Psoas muscle (tissue), 8 donors: ENCODE data around the gene DEPDC4. TPM values are rescaled to one million over a fixed set of nuclear protein-coding genes. Genes with fewer than 3 reads are reported as not detected.

ENCODE experiments used
- ATAC-seq, 4 donors: fragments of 200-7000 bp; cut with Tn5 transposase; one replicate each; pipeline ENCODE4 v1.9.1; 2020; ENCODE audit warnings: moderate library complexity in 3 of 4, mild to moderate bottlenecking in 2 of 4
- DNase-seq, 2 donors: peaks; one replicate each; pipeline ENCODE4 v3.0.0-alpha.2; 2020
- H3K27ac ChIP-seq: fragments of 200-600 bp; one replicate; pipeline ENCODE4 v1.8.0; 2022
- H3K27me3 ChIP-seq, 3 donors: fragments of 200-600 bp in 1 of 3; one replicate each; pipeline versions ENCODE4 v1.6.1 to v1.8.0; 2013 to 2022; ENCODE audit warnings: low read length in 2 of 3, mild to moderate bottlenecking in 2 of 3, moderate library complexity in 1 of 3; ENCODE audit not compliant: insufficient read depth in 3 of 3
- H3K36me3 ChIP-seq, 2 donors: fragments of 200-600 bp in 1 of 2; one replicate each; pipeline versions ENCODE4 v1.6.1 to v1.8.0; 2013 to 2022; ENCODE audit warnings: low read depth in 1 of 2, mild to moderate bottlenecking in 1 of 2, moderate library complexity in 1 of 2; ENCODE audit not compliant: insufficient read depth in 1 of 2
- H3K4me1 ChIP-seq: fragments of 200-600 bp; one replicate; pipeline ENCODE4 v1.8.0; 2022
- H3K4me3 ChIP-seq: fragments of 200-600 bp; one replicate; pipeline ENCODE4 v1.8.0; 2022; ENCODE audit warnings: mild to moderate bottlenecking
- H3K9me3 ChIP-seq: fragments of 200-600 bp; one replicate; pipeline ENCODE4 v1.8.0; 2022
- WGBS, 3 donors: extraction: QIAGEN DNeasy Blood & Tissue Kit; methylation state at CpG; one replicate each; pipeline versions ENCODE4 v1.1.6 to v1.1.7; 2013; 5-methylcytosine and 5-hydroxymethylcytosine counted together
- intact Hi-C, 2 donors: fragments of 100-400 bp; cut with DNase I; formaldehyde crosslinking; loops; one replicate each; pipeline versions ENCODE4 v1.11.0 to v1.14.2; 2022
- polyA plus RNA-seq, 3 donors: library from polyadenylated mRNA; stranded (reverse); fragments of 200-250 nt; gene quantifications; one replicate each; pipeline ENCODE4 v1.2.3, GENCODE V29; 2013
- total RNA-seq, 4 donors: library from RNA; stranded (reverse); fragmentation: NEBNext Ultra II Directional in 2 of 4; extraction: Animal tissue kit (Norgen Biotek cat#: 25700) in 2 of 4; gene quantifications; one replicate each; pipeline versions ENCODE4 v1.2.1 to v1.2.4, GENCODE V29; 2021 to 2023
- TF ChIP-seq, protein P1 (sequence below): fragments of 200-600 bp; IDR thresholded peaks from one replicate; pipeline ENCODE4 v1.8.0; 2022; ENCODE audit warnings: antibody characterized with exemption
- donor health status: healthy with polysubstance abuse.
- donor health status: DM: no; HTN: no; CAD: no; lungs with moderate emphysema.
- donor health status: Bipolar disorder and iron deficiency.
- donor health status: healthy.
- donor health status: DM: yes; HTN: yes; CAD: no.
- donor health status: DM: no; HTN: no; CAD: no.
- donor health status: DM: no; HTN: no; CAD: no.
- donor health status: DM: yes; HTN: yes; CAD: no.

The DEPDC4 gene
- total and polyA plus RNA-seq, 7 donors: 0.14 to 1.4 (median 0.47) TPM; not detected in 2

DNA sequence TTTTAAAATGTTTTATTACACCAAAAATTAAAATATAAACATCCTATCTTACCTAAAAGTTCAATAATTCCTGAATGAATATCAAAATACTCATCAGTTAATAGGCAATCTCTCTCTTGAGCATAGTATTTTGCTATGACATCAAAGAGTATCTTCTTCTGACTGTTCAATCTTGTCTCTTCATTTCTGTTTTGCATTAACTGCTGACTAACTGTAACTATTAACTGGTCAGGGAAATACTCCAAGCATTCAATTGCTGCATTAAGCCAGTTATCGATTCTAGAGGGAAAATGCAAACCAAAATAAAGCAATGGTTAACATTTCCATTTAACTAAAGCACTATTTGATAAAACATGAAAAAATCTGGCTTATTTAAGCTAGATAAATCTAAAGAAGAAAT lies 13.4 kb downstream of the DEPDC4 start:
- WGBS, 3 donors: 96 to 98% (median 97%) methylated on average over 1 of the region's 1 CpG
- intact Hi-C loops: no loop called here
- Histone ChIP-seq H3K27me3 (no peaks in the 10 kb centered on the region), H3K27ac (no peak overlapping the region), H3K4me3 (no peak overlapping the region), H3K36me3 (no peaks in the 10 kb centered on the region), H3K9me3 (no peaks in the 10 kb centered on the region), H3K4me1 (no peaks in the 10 kb centered on the region)
- TF ChIP-seq, protein P1, sequence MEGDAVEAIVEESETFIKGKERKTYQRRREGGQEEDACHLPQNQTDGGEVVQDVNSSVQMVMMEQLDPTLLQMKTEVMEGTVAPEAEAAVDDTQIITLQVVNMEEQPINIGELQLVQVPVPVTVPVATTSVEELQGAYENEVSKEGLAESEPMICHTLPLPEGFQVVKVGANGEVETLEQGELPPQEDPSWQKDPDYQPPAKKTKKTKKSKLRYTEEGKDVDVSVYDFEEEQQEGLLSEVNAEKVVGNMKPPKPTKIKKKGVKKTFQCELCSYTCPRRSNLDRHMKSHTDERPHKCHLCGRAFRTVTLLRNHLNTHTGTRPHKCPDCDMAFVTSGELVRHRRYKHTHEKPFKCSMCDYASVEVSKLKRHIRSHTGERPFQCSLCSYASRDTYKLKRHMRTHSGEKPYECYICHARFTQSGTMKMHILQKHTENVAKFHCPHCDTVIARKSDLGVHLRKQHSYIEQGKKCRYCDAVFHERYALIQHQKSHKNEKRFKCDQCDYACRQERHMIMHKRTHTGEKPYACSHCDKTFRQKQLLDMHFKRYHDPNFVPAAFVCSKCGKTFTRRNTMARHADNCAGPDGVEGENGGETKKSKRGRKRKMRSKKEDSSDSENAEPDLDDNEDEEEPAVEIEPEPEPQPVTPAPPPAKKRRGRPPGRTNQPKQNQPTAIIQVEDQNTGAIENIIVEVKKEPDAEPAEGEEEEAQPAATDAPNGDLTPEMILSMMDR: no peak
- ATAC-seq (no peak), DNase-seq (no peak)

DNA sequence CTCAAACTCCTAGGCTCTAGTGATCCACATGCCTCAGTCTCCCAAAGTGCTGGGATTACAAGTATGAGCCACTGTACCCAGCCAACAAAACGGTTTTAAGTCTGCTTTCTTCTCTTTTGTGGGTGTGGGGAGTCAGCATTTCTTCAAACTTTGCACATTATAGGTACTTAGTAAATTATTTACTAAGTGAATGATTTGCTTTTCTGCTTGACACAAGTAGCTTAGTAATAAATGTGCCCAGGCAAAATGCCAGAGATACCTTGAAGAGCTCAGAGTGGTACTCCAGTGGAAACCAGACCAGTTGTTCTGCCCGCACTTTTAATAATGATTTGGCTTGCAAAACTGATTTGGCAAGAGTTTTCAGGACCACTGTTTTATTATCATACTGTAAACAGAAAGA lies 15.0 kb downstream of the DEPDC4 start:
- Histone ChIP-seq H3K36me3 (no peaks in the 10 kb centered on the region), H3K4me3 (no peak overlapping the region), H3K27me3 (no peaks in the 10 kb centered on the region), H3K27ac (no peak overlapping the region), H3K9me3 (no peaks in the 10 kb centered on the region), H3K4me1 (no peaks in the 10 kb centered on the region)
- ATAC-seq (no peak), DNase-seq (no peak)
- intact Hi-C loops: no loop called here
- TF ChIP-seq, protein P1: no peak
- 82 to 86% (median 84%) methylated on average over 2 of the region's 2 CpGs for WGBS, 3 donors

DNA sequence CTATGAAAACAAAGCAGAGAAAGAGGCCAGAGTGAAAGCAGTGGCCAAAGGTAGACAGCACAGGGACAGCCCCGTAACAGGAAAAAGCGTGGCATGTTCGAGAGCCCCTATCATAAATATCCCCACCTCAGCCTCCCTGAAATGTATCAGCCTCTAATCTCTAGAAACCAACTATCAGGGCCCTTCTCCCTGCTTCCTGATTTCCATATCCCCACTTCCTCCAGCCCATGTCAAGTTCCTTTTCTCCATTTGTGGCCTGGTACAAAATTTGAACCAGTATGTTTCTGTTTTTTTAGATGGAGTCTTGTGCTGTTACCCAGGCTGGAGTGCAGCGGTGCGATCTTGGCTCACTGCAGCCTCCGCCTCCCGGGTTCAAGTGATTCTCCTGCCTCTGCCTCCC lies 16.9 kb downstream of the DEPDC4 start:
- Histone ChIP-seq H3K9me3 (no peaks in the 10 kb centered on the region), H3K4me1 (no peaks in the 10 kb centered on the region), H3K4me3 (no peak overlapping the region), H3K27ac (no peak overlapping the region), H3K27me3 (no peaks in the 10 kb centered on the region), H3K36me3 (no peaks in the 10 kb centered on the region)
- TF ChIP-seq, protein P1: no peak
- no peak for DNase-seq
- intact Hi-C loops: no loop called here
- ATAC-seq: no peak
- WGBS, 3 donors: 93 to 99% (median 96%) methylated on average over 7 of the region's 7 CpGs

DNA sequence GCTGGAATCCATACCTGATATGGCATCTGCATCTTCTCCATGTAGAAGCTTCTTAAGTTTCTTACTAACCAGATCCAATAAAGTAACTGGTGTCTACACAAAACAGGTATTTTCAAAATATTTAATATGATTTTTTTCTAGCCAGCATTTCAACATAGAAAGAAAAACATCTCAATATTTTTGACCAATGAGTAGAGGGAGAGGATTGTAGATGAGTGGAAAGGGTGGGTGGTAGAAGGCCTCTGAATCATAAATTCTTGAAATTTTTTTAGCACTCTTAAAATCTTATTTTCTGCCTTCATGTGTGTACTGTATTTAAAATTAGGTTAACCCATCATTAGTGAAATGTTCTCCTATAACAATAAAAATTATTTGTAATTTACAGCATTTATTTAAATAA lies 18.0 kb downstream of the DEPDC4 start:
- intact Hi-C loops: no loop called here
- no peak for DNase-seq
- TF ChIP-seq, protein P1: no peak
- Histone ChIP-seq H3K4me1 (no peaks in the 10 kb centered on the region), H3K4me3 (no peak overlapping the region), H3K27me3 (no peaks in the 10 kb centered on the region), H3K36me3 (no peaks in the 10 kb centered on the region), H3K9me3 (no peaks in the 10 kb centered on the region), H3K27ac (no peak overlapping the region)
- no peak for ATAC-seq

DNA sequence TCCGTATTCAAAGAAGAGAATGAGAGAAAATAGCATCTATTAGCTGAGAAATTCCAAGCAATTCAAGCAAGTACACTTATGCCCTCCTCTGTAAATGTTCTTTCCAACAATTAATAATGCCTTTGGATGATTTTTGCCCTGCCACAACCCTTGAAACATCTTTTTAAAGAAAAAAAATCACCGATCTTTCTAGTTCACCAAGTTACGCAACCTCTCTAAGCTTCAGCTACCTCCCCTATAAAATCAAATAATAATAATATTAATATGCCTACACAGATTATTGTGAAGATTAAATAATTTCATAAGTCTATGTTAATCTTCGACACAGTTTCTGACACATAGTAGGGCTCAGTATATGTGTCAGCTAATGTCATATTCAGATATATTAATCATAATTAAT lies 19.1 kb downstream of the DEPDC4 start:
- Histone ChIP-seq H3K27me3 (no peaks in the 10 kb centered on the region), H3K9me3 (no peaks in the 10 kb centered on the region), H3K36me3 (no peaks in the 10 kb centered on the region), H3K27ac (no peak overlapping the region), H3K4me1 (no peaks in the 10 kb centered on the region), H3K4me3 (no peak overlapping the region)
- TF ChIP-seq, protein P1: no peak
- ATAC-seq: no peak
- 96 to 97% (median 97%) methylated on average over 4 of the region's 4 CpGs for WGBS, 3 donors
- intact Hi-C loops: no loop called here
- DNase-seq: no peak
